Tibial nerve (tissue), 4 donors: ENCODE results near the gene MYCN.

Experiments
- EP300 ChIP-seq, 2 donors: sonication (generic); formaldehyde crosslinking; IDR thresholded peaks; one replicate each; pipeline ENCODE4 v1.6.1; 2017; ENCODE audit warnings: antibody characterized with exemption in 2 of 2, mild to moderate bottlenecking in 1 of 2
- TF ChIP-seq, protein P1 (sequence below), 5 experiments: fragments of 200-600 bp in 3 of 5; fragments of 450-650 bp in 2 of 5; sonication (generic) in 3 of 5; IDR thresholded peaks; one replicate each; pipeline ENCODE4 v1.5.1; 2016 to 2019; ENCODE audit warnings: antibody characterized with exemption in 5 of 5, mild to moderate bottlenecking in 3 of 5, moderate library complexity in 2 of 5

DNA sequence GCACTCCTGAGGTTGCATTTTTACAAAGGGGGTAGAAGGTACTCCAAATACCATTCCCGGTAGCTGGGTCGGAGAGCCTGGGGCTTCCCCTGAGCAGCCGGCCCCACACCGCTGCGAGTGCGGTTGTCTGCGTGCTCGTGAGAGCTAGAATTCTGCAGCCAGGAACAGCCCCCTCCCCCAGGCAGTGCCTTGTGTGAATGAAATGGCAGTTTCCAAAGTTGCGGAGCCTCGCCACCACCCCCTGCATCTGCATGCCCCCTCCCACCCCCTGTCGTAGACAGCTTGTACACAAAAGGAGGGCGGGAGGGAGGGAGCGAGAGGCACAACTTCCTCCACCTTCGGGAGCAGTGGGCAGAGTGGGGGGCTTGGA lies 1.1 kb downstream of the MYCN start:
- no peak for TF ChIP-seq EP300 (IDR thresholded peaks at IDR 0.05)
- TF ChIP-seq, protein P1, sequence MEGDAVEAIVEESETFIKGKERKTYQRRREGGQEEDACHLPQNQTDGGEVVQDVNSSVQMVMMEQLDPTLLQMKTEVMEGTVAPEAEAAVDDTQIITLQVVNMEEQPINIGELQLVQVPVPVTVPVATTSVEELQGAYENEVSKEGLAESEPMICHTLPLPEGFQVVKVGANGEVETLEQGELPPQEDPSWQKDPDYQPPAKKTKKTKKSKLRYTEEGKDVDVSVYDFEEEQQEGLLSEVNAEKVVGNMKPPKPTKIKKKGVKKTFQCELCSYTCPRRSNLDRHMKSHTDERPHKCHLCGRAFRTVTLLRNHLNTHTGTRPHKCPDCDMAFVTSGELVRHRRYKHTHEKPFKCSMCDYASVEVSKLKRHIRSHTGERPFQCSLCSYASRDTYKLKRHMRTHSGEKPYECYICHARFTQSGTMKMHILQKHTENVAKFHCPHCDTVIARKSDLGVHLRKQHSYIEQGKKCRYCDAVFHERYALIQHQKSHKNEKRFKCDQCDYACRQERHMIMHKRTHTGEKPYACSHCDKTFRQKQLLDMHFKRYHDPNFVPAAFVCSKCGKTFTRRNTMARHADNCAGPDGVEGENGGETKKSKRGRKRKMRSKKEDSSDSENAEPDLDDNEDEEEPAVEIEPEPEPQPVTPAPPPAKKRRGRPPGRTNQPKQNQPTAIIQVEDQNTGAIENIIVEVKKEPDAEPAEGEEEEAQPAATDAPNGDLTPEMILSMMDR (IDR thresholded peaks at IDR 0.05): no peak
